PC-3 (cell line): Measurements from ENCODE around the gene SOS1. TPM values are rescaled to one million over a fixed set of nuclear protein-coding genes. Genes with fewer than 3 reads are reported as not detected.

Experiments
- ATAC-seq: fragments of 200-7000 bp; cut with Tn5 transposase; 2 replicates; pipeline ENCODE4 v1.9.1; 2020; ENCODE audit warnings: mild to moderate bottlenecking, moderate library complexity
- BruUV-seq: library from RNA; stranded (reverse); fragments of 400-500 nt; replicated peaks from 2 replicates; lab custom pipeline; 2021; lab: Mats Ljungman, UMichigan
- CTCF ChIA-PET: fragments of 300-600 bp; sonication (Branson Sonifier 250); formaldehyde crosslinking; loops from one replicate; lab custom pipeline; 2022; ENCODE audit warnings: antibody characterized with exemption; lab: Charles Lee
- POLR2A ChIA-PET: fragments of 300-600 bp; sonication (Branson Sonifier 250); formaldehyde crosslinking; loops from one replicate; lab custom pipeline; 2022; ENCODE audit warnings: antibody characterized with exemption; ENCODE audit not compliant: unreplicated experiment; lab: Charles Lee
- DNase-seq: peaks from one replicate; pipeline ENCODE4 v3.0.0-alpha.2; 2015
- H2AFZ ChIP-seq: fragments of 300-600 bp; sonication (generic); 2 replicates; pipeline ENCODE4 v1.6.0; 2016; ENCODE audit warnings: antibody characterized with exemption, low read length
- H3F3A ChIP-seq: fragments of 300-600 bp; sonication (generic); one replicate; pipeline ENCODE4 v1.6.0; 2017; ENCODE audit warnings: antibody characterized with exemption, low read length, control low read depth, mild to moderate bottlenecking; ENCODE audit not compliant: unreplicated experiment
- H3K27ac ChIP-seq: fragments of 300-600 bp; sonication (generic); 2 replicates; pipeline ENCODE4 v1.5.1; 2016; ENCODE audit warnings: mild to moderate bottlenecking, low read length
- H3K27me3 ChIP-seq: fragments of 300-600 bp; sonication (generic); 2 replicates; pipeline ENCODE4 v1.6.1; 2016; ENCODE audit warnings: low read length, mixed read lengths
- H3K36me3 ChIP-seq: fragments of 300-600 bp; sonication (generic); 2 replicates; pipeline ENCODE4 v1.6.1; 2016; ENCODE audit warnings: low read depth, mixed run types, low read length, mixed read lengths
- H3K4me1 ChIP-seq: fragments of 300-600 bp; sonication (generic); 2 replicates; pipeline ENCODE4 v1.5.1; 2016; ENCODE audit warnings: low read length; ENCODE audit not compliant: insufficient read depth
- H3K4me2 ChIP-seq: fragments of 300-600 bp; sonication (generic); 2 replicates; pipeline ENCODE4 v1.6.0; 2016; ENCODE audit warnings: low read length
- H3K4me3 ChIP-seq: fragments of 300-600 bp; sonication (generic); 2 replicates; pipeline ENCODE4 v1.5.1; 2016; ENCODE audit warnings: mild to moderate bottlenecking, low read length, mixed read lengths
- H3K79me2 ChIP-seq: fragments of 300-600 bp; sonication (generic); 2 replicates; pipeline ENCODE4 v1.6.1; 2017; ENCODE audit warnings: low read length, mixed read lengths
- H3K9ac ChIP-seq: fragments of 300-600 bp; sonication (generic); 2 replicates; pipeline ENCODE4 v1.6.0; 2016; ENCODE audit warnings: mild to moderate bottlenecking, low read length
- H3K9me2 ChIP-seq: fragments of 300-600 bp; sonication (generic); replicated peaks from 2 replicates; pipeline ENCODE4 v1.6.1; 2016; ENCODE audit warnings: mixed run types, low read length, mixed read lengths
- H3K9me3 ChIP-seq: fragments of 300-600 bp; sonication (generic); 2 replicates; pipeline ENCODE4 v1.6.1; 2016; ENCODE audit warnings: low read length, mixed read lengths
- H4K20me1 ChIP-seq: fragments of 300-600 bp; sonication (generic); 2 replicates; pipeline ENCODE4 v1.6.1; 2016; ENCODE audit warnings: low read length, mixed read lengths
- EZH2 ChIP-seq: fragments of 300-600 bp; sonication (generic); IDR thresholded peaks from one replicate; pipeline ENCODE4 v1.6.1; 2017; ENCODE audit warnings: antibody characterized with exemption, mild to moderate bottlenecking, low read length; ENCODE audit not compliant: unreplicated experiment
- EZH2phosphoT487 ChIP-seq: fragments of 300-600 bp; sonication (generic); IDR thresholded peaks from 2 replicates; pipeline ENCODE4 v1.6.1; 2018; ENCODE audit warnings: mild to moderate bottlenecking, antibody characterized with exemption, low read length, borderline replicate concordance
- intact Hi-C: fragments of 100-400 bp; cut with micrococcal nuclease; formaldehyde crosslinking; loops from 2 replicates; pipeline ENCODE4 v1.9.0; 2023
- total RNA-seq: library from RNA; depleted of rRNA; stranded (reverse); fragments of >200 nt; gene quantifications from 2 replicates; pipeline ENCODE4 v1.2.3, GENCODE V29; 2014
- TF ChIP-seq, protein P1 (sequence below): fragments of 300-600 bp; sonication (generic); conservative IDR thresholded peaks from 2 replicates; pipeline ENCODE4 v1.5.1; 2017; ENCODE audit warnings: antibody characterized with exemption, low read depth, mild to moderate bottlenecking, low read length

Gene SOS1
- total RNA-seq, 1 experiment from 2014 or later: 9.7 TPM

DNA sequence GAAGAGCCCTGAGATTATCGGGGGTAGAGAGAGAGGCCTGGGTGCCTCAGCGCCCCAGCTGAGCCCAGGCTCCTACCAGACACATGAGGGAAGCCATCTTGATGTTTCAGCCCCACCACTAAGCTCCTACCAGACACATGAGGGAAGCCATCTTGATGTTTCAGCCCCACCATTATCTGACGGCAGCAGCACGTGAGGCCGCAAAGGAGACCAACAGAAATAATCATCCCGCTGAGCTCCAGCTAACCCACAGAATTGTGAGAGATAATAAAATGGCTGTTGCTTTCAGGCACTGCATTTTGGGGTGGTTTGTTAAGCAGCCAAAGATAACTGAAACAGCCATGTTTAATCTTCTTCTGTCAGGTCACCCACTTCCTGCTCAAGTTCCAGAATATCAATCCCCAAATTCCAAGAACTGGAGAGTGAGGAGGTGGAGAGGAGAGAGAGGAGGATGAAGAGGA, 29.3 kb upstream of the SOS1 start:
- ChIA-PET CTCF (no interaction called here), POLR2A (no interaction called here)
- ATAC-seq (no peak), DNase-seq (no peak)
- Histone ChIP-seq H3K79me2 (no peaks in the 10 kb centered on the region), H3K36me3 (no peaks in the 10 kb centered on the region), H4K20me1 (no peaks in the 10 kb centered on the region), H3K4me1 (peaks cover 7% of the 10 kb centered on the region), H3K27ac (no peak overlapping the region), H3K4me3 (no peak overlapping the region), H3K27me3 (no peaks in the 10 kb centered on the region), H2AFZ (no peak overlapping the region), H3F3A (no peaks in the 10 kb centered on the region), H3K4me2 (no peak overlapping the region), H3K9ac (no peak overlapping the region), H3K9me2 (no peaks in the 10 kb centered on the region), H3K9me3 (no peaks in the 10 kb centered on the region)
- BruUV-seq: no TSS peak
- TF ChIP-seq, protein P1, sequence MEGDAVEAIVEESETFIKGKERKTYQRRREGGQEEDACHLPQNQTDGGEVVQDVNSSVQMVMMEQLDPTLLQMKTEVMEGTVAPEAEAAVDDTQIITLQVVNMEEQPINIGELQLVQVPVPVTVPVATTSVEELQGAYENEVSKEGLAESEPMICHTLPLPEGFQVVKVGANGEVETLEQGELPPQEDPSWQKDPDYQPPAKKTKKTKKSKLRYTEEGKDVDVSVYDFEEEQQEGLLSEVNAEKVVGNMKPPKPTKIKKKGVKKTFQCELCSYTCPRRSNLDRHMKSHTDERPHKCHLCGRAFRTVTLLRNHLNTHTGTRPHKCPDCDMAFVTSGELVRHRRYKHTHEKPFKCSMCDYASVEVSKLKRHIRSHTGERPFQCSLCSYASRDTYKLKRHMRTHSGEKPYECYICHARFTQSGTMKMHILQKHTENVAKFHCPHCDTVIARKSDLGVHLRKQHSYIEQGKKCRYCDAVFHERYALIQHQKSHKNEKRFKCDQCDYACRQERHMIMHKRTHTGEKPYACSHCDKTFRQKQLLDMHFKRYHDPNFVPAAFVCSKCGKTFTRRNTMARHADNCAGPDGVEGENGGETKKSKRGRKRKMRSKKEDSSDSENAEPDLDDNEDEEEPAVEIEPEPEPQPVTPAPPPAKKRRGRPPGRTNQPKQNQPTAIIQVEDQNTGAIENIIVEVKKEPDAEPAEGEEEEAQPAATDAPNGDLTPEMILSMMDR: no peak
- TF ChIP-seq EZH2phosphoT487 (no peak), EZH2 (no peak)
- intact Hi-C loops: no loop called here

DNA sequence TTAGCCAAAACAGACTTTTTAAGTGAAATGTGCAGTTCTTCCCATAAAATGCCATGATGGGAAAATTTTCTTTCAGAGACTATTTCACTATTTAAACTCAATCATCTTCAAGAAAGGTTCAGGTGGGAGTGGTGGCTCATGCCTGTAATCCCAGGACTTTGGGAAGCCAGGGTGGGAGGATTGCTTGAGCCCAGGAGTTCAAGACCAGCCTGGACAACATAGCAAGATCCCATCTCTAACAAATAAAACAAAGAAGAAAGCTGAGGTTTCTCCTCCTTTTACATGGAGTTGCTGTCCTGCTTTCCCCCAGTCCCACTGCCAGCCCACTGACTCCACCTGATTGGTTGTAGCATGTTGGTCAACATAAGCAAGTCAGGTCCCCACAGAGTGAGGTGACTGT, 25.8 kb upstream of the SOS1 start:
- Histone ChIP-seq H2AFZ (no peak overlapping the region), H3F3A (no peaks in the 10 kb centered on the region), H3K27me3 (no peaks in the 10 kb centered on the region), H3K9ac (no peak overlapping the region), H3K4me1 (peaks cover 8% of the 10 kb centered on the region), H3K27ac (no peak overlapping the region), H3K36me3 (no peaks in the 10 kb centered on the region), H3K4me3 (no peak overlapping the region), H3K79me2 (no peaks in the 10 kb centered on the region), H4K20me1 (no peaks in the 10 kb centered on the region), H3K9me2 (no peaks in the 10 kb centered on the region), H3K9me3 (no peaks in the 10 kb centered on the region), H3K4me2 (no peak overlapping the region)
- ChIA-PET POLR2A (no interaction called here), CTCF (no interaction called here)
- ATAC-seq (no peak), DNase-seq (no peak)
- BruUV-seq: no TSS peak
- TF ChIP-seq, protein P1: no peak
- TF ChIP-seq EZH2 (no peak), EZH2phosphoT487 (no peak)
- intact Hi-C loops: no loop called here

DNA sequence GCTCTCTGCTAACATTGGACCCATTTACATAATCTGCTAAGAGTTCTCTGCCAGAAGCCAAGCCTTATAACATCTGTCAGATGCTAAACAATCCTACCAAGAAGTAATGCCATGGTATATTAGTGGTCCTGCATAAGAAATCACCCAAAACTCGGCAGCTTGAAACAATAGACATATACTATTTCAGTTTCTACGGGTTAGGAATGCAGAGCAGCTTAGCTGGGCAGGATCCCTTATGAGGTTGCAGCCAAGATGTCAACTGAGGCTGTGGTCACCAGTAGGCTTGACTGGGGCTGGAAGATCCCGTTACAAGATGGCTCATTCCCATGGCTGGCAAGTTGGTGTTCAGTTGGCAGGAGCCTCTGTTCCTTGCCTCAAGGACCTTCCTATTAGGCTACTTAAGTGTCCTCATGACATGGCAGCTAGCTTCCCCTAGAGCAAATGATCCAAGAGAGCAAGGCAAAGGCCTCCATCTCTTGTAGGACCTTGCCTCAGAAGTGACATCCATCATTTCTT, 25.1 kb upstream of the SOS1 start:
- ChIA-PET POLR2A (no interaction called here), CTCF (no interaction called here)
- H4K20me1 ChIP-seq: no peaks in the 10 kb centered on the region
- H3K4me3 ChIP-seq: no peak overlapping the region
- H3K27me3 ChIP-seq: no peaks in the 10 kb centered on the region
- no peaks in the 10 kb centered on the region for H3K9me3 ChIP-seq
- TF ChIP-seq, protein P1: no peak
- no peak for TF ChIP-seq EZH2
- no peak for TF ChIP-seq EZH2phosphoT487
- peaks cover 15% of the 10 kb centered on the region for H3K4me1 ChIP-seq
- no peaks in the 10 kb centered on the region for H3K36me3 ChIP-seq
- no peak for ATAC-seq
- no peak overlapping the region for H3K4me2 ChIP-seq
- H3K27ac ChIP-seq: no peak overlapping the region
- no peaks in the 10 kb centered on the region for H3F3A ChIP-seq
- intact Hi-C loops: no loop called here
- no peak overlapping the region for H2AFZ ChIP-seq
- no peak for DNase-seq
- no peaks in the 10 kb centered on the region for H3K79me2 ChIP-seq
- H3K9me2 ChIP-seq: no peaks in the 10 kb centered on the region
- no TSS peak for BruUV-seq
- H3K9ac ChIP-seq: no peak overlapping the region
